Measurements from ENCODE around the gene SERPINA7.
"Not testable (repeated sequence)": the region's sequence is repeated elsewhere in the genome, so short reads cannot be mapped to it uniquely, and the experiment has no call there.

The SERPINA7 gene, protein sequence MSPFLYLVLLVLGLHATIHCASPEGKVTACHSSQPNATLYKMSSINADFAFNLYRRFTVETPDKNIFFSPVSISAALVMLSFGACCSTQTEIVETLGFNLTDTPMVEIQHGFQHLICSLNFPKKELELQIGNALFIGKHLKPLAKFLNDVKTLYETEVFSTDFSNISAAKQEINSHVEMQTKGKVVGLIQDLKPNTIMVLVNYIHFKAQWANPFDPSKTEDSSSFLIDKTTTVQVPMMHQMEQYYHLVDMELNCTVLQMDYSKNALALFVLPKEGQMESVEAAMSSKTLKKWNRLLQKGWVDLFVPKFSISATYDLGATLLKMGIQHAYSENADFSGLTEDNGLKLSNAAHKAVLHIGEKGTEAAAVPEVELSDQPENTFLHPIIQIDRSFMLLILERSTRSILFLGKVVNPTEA

DNA sequence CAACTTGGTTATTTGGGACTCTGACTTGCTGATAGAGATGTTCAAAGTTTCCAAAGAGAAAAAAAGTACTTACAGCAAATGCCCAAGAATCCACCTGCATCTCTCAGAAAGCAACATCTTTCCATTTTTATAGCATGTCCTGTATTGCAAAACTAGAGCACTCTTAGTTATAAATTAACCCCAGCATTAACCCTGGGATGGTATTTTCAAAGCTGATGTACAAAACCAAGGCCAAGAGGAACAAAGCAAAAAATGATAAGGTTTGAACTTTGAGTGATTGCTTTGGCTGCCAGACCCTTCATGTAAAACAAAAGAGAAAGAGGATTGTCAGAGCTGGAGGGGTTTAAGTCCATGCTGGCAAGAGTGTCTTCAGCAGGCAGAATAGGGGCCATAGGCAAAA is at the start of gene SERPINA7:
Gene SERPINA7 (minus strand): TSS at position 103 of the 400 bp plus-strand sequence. CDS start 1,669 bp downstream, outside the sequence.
- no peak for DNase-seq (ENCODE audit: low spot score)

DNA sequence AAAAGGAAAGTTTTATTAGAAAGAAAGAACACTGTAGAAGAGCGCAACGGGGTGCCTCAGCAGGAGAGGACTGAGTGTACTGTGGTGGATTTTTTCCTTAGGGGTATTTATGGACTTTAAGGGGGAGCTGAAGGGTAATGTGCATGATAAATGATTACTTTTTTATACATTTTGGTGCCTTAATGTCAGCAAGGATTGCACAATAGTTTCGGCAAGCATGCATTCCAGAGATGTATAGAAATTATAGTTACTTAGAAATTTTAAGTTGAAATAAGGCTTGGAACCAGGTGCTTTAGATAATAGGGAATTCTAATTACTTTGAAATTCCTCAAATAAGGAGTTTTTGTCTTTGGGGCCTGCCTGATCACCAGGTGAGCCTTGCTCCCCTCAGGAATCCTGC is 30.5 kb upstream of the SERPINA7 start:
- no peak for DNase-seq (ENCODE audit: low spot score)

DNA sequence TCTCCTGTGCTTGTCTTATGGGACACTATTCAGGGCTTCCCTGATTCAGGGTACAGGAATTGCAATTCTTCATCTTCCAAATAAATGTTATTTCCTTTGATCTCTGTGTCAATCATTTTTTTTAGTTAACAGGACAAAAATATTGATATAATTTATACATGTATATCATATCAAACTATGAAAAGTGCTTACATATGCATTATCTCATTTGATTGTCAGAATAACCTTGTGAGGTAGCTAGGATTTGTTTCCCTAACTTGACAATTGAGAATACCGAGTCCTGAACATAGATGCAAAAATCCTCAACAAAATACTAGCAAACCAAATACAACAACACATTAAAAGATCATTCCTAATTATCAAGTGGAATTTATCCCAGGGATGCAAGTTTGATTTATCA is 11.5 kb upstream of the SERPINA7 start:
- no peak for DNase-seq (ENCODE audit: low spot score)

DNA sequence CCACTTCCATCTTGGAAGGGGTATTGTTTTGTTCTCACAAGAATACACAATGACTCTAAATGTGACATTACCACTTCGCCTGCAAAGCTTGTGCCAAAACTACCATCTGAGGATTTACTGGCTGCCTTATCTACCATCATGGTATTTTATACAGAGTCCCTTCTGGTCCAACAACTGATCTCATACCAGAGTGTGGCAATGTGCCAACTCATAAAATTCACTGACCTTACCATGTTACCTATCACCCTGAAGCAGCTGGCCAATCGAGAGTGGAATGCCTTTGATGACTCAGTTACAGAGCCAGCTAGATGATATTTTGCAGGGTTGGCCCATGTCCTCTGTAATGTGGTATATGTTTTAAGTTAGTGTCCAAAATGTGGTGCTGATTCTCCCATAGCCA is 3.8 kb upstream of the SERPINA7 start:
- no peak for DNase-seq (ENCODE audit: low spot score)

DNA sequence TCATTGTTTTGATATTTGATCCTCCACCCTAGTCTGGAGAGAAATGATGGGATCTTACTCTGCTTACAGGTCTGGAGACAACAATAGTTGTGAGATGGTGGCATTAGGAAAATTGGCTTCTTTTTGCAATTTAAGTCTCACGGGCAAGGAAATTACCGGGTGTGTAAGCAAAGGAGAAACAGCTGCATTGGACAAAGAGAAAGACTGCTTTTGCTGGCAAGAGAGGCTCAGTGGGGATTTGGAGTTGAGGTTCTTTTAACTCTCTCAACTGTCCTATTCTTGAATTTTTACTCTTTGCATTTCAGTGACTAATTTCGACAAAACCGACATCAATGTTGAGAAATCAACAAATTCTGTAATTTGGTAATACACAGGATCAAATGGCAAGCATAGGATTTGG is 2.3 kb upstream of the SERPINA7 start:
- DNase-seq (ENCODE audit: low spot score) = no peak

DNA sequence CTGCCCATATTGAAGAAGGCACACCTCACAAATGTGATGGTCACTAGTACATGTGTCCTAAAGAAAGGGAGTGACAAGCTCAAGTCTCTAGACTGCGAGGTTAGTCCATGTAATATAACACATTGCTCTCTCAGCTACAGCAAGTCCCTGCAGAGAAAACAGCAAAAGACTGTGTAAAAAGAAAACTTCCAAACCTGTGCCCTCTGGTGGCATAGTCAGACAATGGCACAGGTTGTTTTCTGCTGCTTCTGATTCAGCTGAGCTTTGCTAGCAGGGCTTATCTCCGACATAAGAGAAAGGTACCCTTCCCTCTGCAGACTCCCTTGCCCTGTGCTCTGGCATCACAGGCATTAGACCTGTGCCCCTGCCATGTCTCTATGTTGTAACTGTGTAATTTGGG is 1.4 kb upstream of the SERPINA7 start:
- DNase-seq (ENCODE audit: low spot score) = no peak

DNA sequence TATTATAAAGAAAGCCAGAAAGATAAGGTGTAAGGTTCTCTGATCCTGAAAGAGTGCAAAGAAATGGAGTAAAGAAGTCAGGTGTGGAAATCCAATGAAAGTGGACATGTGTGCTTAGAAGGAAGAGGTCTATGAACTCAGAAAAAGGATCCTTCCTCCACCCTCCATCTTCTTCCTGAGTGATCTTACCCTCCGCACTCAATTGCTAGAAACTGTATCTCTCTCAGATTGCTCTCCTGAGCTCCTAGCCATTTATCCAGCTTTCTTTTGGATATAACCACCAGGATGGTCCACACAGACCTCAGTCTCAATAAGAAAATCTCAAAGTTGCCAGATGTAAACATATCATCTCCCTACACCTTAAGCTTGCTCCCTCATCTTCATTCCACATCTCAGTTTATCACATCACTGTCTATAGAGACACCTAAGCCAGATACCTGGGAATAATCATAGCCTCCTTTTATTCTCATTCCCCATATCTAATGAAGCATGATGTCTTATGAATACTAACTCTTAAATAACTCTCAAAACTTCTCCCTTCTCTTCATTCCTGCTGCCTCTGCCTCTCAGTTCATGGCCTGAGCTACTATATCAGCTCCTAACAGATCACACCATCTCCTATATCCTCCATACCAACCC is 573 bp downstream of the SERPINA7 start:
- no peak for DNase-seq (ENCODE audit: low spot score)

DNA sequence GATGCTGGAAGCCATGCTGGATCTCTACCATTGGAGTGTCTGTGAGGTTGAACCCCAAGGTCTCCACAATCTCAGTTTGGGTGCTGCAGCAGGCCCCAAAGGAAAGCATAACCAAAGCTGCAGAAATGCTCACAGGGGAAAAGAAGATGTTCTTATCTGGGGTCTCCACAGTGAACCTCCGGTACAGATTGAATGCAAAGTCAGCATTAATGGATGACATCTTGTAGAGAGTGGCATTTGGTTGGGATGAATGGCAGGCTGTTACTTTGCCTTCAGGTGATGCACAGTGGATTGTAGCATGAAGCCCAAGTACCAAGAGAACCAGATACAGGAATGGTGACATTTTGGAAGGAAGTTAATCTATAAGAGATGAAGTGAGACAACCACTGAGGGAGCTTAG is 1.8 kb downstream of the SERPINA7 start:
- DNase-seq (ENCODE audit: low spot score) = no peak

DNA sequence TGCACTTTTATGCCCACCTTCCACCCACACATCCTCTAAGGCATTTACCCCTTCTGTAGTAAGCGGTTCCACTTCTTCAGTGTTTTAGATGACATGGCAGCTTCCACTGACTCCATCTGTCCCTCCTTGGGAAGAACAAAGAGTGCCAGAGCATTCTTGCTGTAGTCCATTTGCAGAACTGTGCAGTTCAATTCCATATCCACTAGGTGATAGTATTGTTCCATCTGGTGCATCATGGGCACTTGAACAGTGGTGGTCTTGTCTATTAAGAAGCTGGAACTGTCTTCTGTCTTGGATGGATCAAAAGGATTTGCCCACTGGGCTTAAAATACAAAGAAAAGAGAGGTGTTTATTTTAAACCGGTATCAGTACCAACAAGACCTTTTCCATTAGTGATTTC is 3.5 kb downstream of the SERPINA7 start:
- no peak for DNase-seq (ENCODE audit: low spot score)

DNA sequence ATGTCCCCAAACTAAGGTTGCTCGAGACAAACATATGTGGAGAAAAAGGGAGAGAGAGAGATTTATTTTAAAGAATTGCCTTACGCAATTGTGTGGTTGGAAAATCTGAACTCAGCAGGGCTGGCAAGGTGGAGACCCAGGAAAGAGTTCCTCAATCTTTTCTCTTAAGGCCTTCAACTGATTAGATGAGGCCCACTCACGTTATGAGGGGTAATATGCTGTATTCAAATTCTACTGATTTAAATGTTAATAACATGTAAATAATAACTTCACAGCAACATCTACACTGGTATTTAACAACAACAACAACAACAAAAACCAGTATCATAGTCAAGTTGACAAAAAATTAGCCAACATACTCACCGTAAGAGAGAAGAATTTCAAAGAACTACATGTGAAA is 14.6 kb downstream of the SERPINA7 start:
- no peak for DNase-seq (ENCODE audit: low spot score)

DNA sequence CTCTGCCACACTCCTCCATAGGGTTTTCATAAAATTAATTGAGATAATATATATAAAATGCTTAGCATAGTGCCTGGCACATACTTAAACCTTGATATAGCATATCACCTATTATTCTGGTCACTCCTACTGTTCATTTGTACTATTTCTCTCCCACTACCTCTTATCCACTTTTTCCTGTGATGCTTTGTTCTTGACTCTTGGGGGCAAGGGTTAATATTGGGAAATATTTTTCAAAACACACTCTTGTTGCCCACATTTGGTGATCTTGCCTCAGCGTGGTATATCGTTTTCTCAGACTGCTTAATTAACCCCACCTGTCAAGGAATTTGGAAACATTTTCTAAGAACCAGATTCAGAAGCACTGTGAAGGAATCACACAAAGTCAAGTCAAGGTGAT is 16.3 kb downstream of the SERPINA7 start:
- no peak for DNase-seq (ENCODE audit: low spot score)

DNA sequence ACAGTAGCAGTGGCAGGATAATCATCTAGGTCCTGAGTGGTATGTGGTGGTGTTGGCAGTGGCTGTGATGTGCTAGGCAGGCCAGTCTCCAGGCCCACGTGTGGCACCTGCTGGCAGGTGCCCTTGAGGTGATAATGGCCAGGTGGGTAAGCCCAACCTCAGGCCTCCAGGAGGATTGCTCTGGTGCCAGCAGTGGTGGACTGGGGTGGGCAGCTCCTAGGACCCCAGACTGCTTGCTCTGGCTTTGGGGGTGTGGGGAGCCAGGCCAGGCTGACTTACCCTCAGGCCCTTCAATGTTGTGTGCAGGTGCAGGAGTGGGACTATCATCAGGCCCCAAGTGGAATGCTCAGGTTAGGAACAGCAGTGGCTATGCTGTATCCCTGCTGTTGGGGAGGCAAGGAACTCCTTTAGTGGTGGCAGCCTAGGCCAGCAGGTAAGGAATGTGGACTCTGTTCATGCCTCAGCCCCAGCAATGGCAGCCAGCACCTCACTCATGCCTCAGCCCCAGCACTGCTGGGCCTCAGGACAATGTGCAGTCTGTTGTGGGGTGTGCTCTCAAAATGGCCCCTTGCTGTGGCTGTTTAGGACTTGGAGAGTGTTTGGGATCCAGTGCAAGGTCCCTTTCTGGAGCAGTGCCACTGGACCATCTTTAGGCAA is 24.3 kb downstream of the SERPINA7 start:
- no peak for DNase-seq (ENCODE audit: low spot score)

DNA sequence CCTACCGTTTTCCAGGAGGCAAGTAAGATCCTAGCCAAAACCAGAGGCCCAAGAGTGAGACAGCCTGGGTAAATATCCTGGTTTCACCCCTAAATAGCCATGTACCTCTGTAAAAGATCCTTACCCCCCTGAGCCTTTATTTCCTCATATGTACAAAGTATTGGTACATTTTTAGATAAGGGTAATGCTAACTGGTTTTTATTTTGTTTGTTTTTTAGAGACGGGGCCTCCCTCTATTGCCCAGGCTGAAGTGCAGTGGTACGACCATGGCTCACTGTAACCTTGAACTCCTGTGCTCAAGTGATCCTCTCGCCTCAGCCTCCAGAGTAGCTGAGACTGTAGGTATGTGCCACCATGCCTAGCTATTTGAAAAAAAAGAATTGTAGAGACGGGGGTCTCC is 29.4 kb downstream of the SERPINA7 start:
- no peak for DNase-seq (ENCODE audit: low spot score)

DNA sequence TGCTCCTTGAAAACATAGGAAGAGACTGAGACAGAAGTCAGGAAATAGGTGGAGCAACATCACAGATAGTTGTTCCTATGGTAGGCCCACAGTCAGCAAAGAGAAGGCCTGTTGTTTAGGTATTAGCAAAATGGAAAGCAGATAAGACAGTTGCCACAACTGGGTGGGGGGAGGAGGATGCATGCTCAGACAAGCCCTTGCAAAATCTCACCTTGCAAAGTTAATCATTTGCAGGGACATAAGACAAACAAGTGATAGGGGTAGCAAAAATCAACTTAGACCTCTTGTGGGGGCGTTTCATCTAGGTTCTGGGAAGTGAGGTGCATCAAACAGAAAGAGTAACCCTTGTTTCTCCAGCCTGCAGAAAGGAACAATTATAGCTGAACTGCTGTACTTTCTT is 30.7 kb downstream of the SERPINA7 start:
- no peak for DNase-seq (ENCODE audit: low spot score)

DNA sequence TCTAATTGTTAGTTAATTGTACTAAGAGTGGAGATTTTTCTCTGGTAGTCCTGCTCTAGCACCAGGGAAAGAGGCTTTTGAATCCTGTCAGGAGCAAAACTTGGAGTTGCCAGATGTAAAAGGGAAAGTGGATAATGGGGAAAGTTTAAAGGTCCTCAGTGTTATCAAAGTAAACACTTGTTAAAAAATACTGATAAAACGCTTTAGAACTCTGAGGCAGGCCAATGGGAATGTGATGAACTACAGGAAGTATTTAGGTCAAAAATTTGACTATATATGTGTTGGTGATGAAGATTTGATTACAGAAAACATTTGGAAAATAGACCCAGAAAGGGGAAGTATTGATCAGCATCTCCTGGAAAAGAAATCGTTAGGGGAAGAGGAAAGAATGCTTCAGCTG is 32.8 kb downstream of the SERPINA7 start:
- no peak for DNase-seq (ENCODE audit: low spot score)

DNA sequence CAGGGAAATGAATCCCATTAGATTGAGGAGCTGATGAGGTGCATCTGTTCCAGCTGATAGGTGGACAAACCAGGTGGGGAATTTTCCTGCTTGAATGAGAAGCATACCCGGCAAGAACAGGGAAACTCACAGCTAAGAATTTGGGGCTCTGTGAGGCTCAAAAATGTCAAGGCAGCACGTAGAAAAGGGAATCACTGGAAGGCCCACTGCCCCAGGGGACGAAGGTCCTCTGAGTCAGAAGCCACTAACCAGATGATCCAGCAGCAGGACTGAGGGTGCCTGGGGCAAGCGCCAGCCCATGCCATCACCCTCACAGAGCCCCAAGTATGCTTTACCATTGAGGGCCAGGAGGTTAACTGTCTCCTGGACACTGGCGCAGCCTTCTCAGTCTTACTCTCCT is 37.9 kb downstream of the SERPINA7 start:
- not testable (repeated sequence) for DNase-seq (ENCODE audit: low spot score)

DNA sequence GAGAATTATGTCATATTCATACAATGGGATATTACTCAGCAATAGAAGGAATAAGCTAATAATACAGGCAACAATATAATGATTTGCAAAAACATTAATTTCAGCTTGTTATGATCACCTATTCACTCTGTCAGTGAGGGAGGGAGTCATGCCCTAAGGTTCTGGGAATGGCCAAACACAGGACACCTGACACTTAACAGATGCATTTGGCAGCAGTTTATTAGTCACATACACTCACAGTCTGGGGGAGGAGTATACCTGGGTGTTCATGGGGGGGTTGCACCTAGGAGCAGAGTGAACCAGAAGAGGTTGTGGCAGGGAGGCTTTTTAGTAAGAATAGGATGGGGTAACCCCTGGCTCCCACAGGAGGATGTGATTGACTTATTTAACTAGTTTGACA is 38.3 kb downstream of the SERPINA7 start:
- no peak for DNase-seq (ENCODE audit: low spot score)

DNA sequence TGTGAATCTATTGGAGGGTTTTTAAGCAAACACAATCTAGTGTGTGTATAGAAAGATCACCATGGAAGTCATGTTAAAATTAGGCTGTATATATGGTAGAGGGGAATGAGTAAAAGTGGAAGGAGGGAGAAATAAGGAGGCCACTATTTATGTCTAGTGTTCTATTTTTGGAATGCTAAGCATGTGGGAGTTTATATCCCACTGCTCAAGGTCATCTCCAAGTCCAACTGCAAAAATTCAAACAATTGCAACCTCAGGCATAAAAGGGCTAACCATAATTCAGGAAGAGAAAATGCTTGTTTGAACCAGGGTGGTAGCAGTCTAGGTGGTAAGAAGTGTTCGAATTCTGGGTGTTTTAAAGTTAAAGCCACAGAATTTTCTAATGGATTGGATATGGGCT is 39.2 kb downstream of the SERPINA7 start:
- no peak for DNase-seq (ENCODE audit: low spot score)

DNA sequence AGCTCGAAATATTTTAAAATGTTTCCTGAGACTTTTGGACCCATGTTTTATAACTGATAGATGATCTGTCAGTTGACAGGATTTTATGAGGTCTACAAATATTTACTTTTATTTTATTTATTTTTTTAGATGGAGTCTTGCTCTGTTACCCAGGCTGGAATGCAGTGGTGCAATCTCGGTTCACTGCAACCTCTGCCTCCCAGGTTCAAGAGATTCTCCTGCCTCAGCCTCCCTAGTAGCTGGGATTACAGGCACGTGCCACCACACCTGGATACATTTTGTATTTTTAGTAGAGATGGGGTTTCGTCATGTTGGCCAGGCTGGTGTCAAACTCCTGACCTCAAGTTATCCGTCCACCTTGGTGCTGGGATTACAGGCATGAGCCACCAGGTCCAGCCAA is 50.0 kb downstream of the SERPINA7 start:
- DNase-seq (ENCODE audit: low spot score) = not testable (repeated sequence)

All from HuH-7.5 (cell line).